ENCODE measurements around the gene NDUFAF8. TPM values are rescaled to one million over a fixed set of nuclear protein-coding genes. Genes with fewer than 3 reads are reported as not detected.

NDUFAF8 gene
- total and polyA plus RNA-seq, 7 experiments from 2014 or later: 34.2 to 85.9 (median 45.1) TPM

- ChIA-PET POLR2A (no interaction called here), CTCF (no interaction called here)
- DNase-seq: no peak
- no peaks in the 10 kb centered on the region for H3K4me1 ChIP-seq (ENCODE audit: control insufficient read depth in 2 of 2, insufficient read depth in 2 of 2, low read length in 2 of 2)
- Mint-ChIP-seq H3K27me3 (no peaks in the 10 kb centered on the region), H3K27ac (no peak overlapping the region), H3K4me3 (no peak overlapping the region), H3K9me3 (no peaks in the 10 kb centered on the region), H3K36me3 (no peaks in the 10 kb centered on the region), H3K4me1 (no peaks in the 10 kb centered on the region)
- H3K9me3 ChIP-seq (ENCODE audit: control insufficient read depth in 2 of 3, low read length in 3 of 3): no peaks in the 10 kb centered on the region
- no peak overlapping the region for H3K27ac ChIP-seq (ENCODE audit: low read depth, low read length)
- no peak for ATAC-seq
- intact Hi-C loops (cut with micrococcal nuclease): no loop called here
- H3K4me3 ChIP-seq (ENCODE audit: low read length): no peak overlapping the region
- H3K27me3 ChIP-seq (ENCODE audit: control insufficient read depth in 2 of 2, insufficient read depth in 2 of 2, low read length in 2 of 2): no peaks in the 10 kb centered on the region
- peaks cover 0 to 20% (median 0%) of the 10 kb centered on the region in 3 experiments for H3K36me3 ChIP-seq (ENCODE audit: control insufficient read depth in 2 of 3, insufficient read depth in 3 of 3, low read length in 3 of 3)
Observed at GRCh38 chr17:81193051-81193410, 46.1 kb upstream of the NDUFAF8 start.

- intact Hi-C loops (cut with micrococcal nuclease): no loop called here
- DNase-seq (no peak), ATAC-seq (no peak)
- Mint-ChIP-seq H3K9me3 (no peaks in the 10 kb centered on the region), H3K27ac (no peak overlapping the region), H3K27me3 (no peaks in the 10 kb centered on the region), H3K36me3 (no peaks in the 10 kb centered on the region), H3K4me1 (no peaks in the 10 kb centered on the region), H3K4me3 (no peak overlapping the region)
- no peaks in the 10 kb centered on the region for H3K4me1 ChIP-seq (ENCODE audit: control insufficient read depth in 2 of 2, insufficient read depth in 2 of 2, low read length in 2 of 2)
- CTCF ChIA-PET: no interaction called here
- H3K27ac ChIP-seq (ENCODE audit: low read depth, low read length): no peak overlapping the region
- H3K27me3 ChIP-seq (ENCODE audit: control insufficient read depth in 2 of 2, insufficient read depth in 2 of 2, low read length in 2 of 2): no peaks in the 10 kb centered on the region
- no peaks in the 10 kb centered on the region for H3K9me3 ChIP-seq (ENCODE audit: control insufficient read depth in 2 of 3, low read length in 3 of 3)
- POLR2A ChIA-PET: no interaction called here
- peaks cover 0 to 26% (median 0%) of the 10 kb centered on the region in 3 experiments for H3K36me3 ChIP-seq (ENCODE audit: control insufficient read depth in 2 of 3, insufficient read depth in 3 of 3, low read length in 3 of 3)
- H3K4me3 ChIP-seq (ENCODE audit: low read length): no peak overlapping the region
Observed at GRCh38 chr17:81193470-81194224, 45.5 kb upstream of the NDUFAF8 start.

DNA sequence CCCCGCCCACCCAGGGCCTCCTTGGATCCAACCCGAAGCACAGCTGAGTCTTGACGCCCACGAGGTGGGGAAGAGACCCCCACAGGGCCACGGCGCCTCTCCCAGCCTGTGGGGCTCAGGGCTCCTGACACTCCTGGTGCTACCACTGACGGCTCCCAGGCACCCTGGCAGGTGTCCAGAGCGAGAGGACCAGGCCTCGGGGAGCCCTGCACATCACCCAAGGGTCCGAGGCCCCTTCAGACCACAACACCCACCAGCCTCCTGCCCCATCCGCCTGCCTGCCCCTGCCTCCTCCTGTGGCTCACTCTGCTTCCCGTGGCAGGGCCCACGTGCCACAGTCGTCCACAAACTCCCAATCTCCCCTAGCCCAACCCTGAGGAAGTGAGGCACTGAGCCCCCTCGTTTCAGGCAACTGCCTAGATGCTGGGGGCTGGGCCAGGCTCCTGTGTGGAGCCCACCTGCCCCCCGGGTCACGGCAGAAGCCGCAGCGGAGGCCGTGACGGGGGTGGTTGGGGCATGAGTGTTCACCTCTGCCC lies 44.8 kb upstream of the NDUFAF8 start:
- POLR2A ChIA-PET: no interaction called here
- H3K4me3 Mint-ChIP-seq: no peak overlapping the region
- no peak overlapping the region for H3K27ac Mint-ChIP-seq
- Histone ChIP-seq H3K4me3 (ENCODE audit: low read length) (no peak overlapping the region), H3K27ac (ENCODE audit: low read depth, low read length) (no peak overlapping the region), H3K36me3 (ENCODE audit: control insufficient read depth in 2 of 3, insufficient read depth in 3 of 3, low read length in 3 of 3) (peaks cover 0 to 32% (median 0%) of the 10 kb centered on the region in 3 experiments), H3K27me3 (ENCODE audit: control insufficient read depth in 2 of 2, insufficient read depth in 2 of 2, low read length in 2 of 2) (no peaks in the 10 kb centered on the region), H3K9me3 (ENCODE audit: control insufficient read depth in 2 of 3, low read length in 3 of 3) (no peaks in the 10 kb centered on the region), H3K4me1 (ENCODE audit: control insufficient read depth in 2 of 2, insufficient read depth in 2 of 2, low read length in 2 of 2) (no peaks in the 10 kb centered on the region)
- H3K36me3 Mint-ChIP-seq: no peaks in the 10 kb centered on the region
- no peak for DNase-seq
- CTCF ChIA-PET: no interaction called here
- H3K4me1 Mint-ChIP-seq: no peaks in the 10 kb centered on the region
- no peak for ATAC-seq
- no peaks in the 10 kb centered on the region for H3K9me3 Mint-ChIP-seq
- no peaks in the 10 kb centered on the region for H3K27me3 Mint-ChIP-seq
- intact Hi-C loops (cut with micrococcal nuclease): no loop called here

GRCh38 chr17:81194941-81195901 lies 43.9 kb upstream of the NDUFAF8 start:
- no peaks in the 10 kb centered on the region for H3K9me3 ChIP-seq (ENCODE audit: control insufficient read depth in 2 of 3, low read length in 3 of 3)
- peaks cover 0 to 33% (median 0%) of the 10 kb centered on the region in 3 experiments for H3K36me3 ChIP-seq (ENCODE audit: control insufficient read depth in 2 of 3, insufficient read depth in 3 of 3, low read length in 3 of 3)
- CTCF ChIA-PET: no interaction called here
- H3K27ac Mint-ChIP-seq: no peak overlapping the region
- no peaks in the 10 kb centered on the region for H3K4me1 Mint-ChIP-seq
- H3K27me3 Mint-ChIP-seq: no peaks in the 10 kb centered on the region
- H3K27me3 ChIP-seq (ENCODE audit: control insufficient read depth in 2 of 2, insufficient read depth in 2 of 2, low read length in 2 of 2): no peaks in the 10 kb centered on the region
- no peaks in the 10 kb centered on the region for H3K4me1 ChIP-seq (ENCODE audit: control insufficient read depth in 2 of 2, insufficient read depth in 2 of 2, low read length in 2 of 2)
- DNase-seq: no peak
- H3K27ac ChIP-seq (ENCODE audit: low read depth, low read length): no peak overlapping the region
- no peak for ATAC-seq
- POLR2A ChIA-PET: no interaction called here
- intact Hi-C loops (cut with micrococcal nuclease): no loop called here
- no peak overlapping the region for H3K4me3 Mint-ChIP-seq
- no peaks in the 10 kb centered on the region for H3K9me3 Mint-ChIP-seq
- no peaks in the 10 kb centered on the region for H3K36me3 Mint-ChIP-seq
- H3K4me3 ChIP-seq (ENCODE audit: low read length): no peak overlapping the region

DNA sequence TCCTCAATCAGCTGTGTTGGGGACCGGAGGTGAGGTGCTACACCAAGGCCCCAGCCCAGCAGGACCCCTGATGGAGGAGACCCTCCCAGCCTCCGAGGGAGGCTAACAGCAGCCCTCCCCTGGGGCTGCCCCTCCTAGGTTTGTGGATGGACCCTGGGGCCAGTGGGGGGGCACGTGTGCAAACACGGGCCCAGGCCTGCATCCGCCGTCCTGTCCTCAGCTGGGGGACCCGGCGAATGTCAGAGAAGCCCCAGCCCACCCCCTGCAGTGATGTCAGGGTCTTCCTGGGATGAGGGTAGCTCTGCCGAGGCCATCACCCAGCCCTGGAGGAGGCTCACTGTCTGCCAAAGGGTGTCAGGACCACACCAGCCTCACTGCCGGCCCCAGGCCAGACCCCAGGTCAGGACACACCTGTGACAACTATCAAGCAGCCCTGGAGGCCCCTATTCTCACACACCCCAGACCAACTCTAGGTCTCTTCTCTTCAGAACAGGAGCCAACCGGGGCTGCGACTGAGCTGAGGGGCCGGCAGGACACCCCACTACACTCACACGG lies 43.1 kb upstream of the NDUFAF8 start:
- H3K4me3 ChIP-seq (ENCODE audit: low read length): no peak overlapping the region
- H3K4me3 Mint-ChIP-seq: no peak overlapping the region
- no peak overlapping the region for H3K27ac ChIP-seq (ENCODE audit: low read depth, low read length)
- intact Hi-C loops (cut with micrococcal nuclease): no loop called here
- no peaks in the 10 kb centered on the region for H3K4me1 ChIP-seq (ENCODE audit: control insufficient read depth in 2 of 2, insufficient read depth in 2 of 2, low read length in 2 of 2)
- H3K27me3 ChIP-seq (ENCODE audit: control insufficient read depth in 2 of 2, insufficient read depth in 2 of 2, low read length in 2 of 2): no peaks in the 10 kb centered on the region
- ChIA-PET CTCF (no interaction called here), POLR2A (no interaction called here)
- no peaks in the 10 kb centered on the region for H3K27me3 Mint-ChIP-seq
- H3K4me1 Mint-ChIP-seq: no peaks in the 10 kb centered on the region
- no peaks in the 10 kb centered on the region for H3K9me3 ChIP-seq (ENCODE audit: control insufficient read depth in 2 of 3, low read length in 3 of 3)
- H3K9me3 Mint-ChIP-seq: no peaks in the 10 kb centered on the region
- ATAC-seq (no peak), DNase-seq (no peak)
- H3K27ac Mint-ChIP-seq: no peak overlapping the region
- H3K36me3 Mint-ChIP-seq: peaks cover 0 to 3% (median 0%) of the 10 kb centered on the region in 5 donors
- H3K36me3 ChIP-seq (ENCODE audit: control insufficient read depth in 2 of 3, insufficient read depth in 3 of 3, low read length in 3 of 3): peaks cover 0 to 29% (median 0%) of the 10 kb centered on the region in 3 experiments

DNA sequence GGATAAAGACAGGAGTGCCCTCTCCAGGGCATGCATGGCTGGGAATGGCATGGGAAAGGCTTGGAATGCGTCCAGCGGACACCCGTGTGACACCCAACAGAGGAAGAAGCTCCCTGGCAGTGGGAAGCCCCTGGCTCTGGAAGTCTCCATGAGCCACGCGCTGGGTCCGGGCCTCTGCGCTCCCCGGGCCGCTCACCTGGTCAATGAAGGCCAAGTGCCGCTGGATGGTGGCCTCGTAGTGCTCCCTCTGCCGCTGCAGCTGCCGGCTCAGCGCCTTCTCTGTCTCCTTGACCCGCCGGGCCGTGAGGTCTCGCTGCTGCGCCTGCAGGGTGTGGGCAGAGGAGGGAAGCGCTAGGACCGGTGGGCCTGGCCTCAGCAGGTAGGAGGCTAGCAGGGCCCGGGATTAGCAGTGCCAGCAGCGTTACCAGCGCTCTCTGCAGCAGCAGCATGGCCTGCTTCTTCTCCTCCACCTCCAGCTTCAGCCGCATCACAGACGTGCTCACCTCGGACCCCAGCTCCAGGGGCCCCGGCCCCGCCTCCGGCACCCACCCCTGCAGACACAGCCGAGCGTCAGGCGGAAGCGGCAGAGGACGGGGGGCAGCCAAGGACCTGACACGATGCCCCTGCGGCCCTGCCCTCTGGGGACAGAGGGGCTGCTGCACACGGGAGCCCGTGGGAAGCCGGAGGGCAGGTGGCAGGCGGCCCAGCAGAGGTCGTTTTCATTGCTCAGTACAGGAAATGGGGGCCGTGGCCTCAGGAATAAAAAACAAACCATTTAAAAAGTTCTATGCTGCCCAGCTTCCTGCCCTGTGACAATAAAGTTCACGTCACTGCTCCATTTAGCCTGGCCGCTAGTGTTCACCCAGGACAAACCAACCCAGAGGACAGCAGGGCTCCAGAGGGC lies 42.4 kb upstream of the NDUFAF8 start:
- H3K4me1 Mint-ChIP-seq: no peaks in the 10 kb centered on the region
- peaks cover 0 to 31% (median 0%) of the 10 kb centered on the region in 3 experiments for H3K36me3 ChIP-seq (ENCODE audit: control insufficient read depth in 2 of 3, insufficient read depth in 3 of 3, low read length in 3 of 3)
- no peak overlapping the region for H3K27ac Mint-ChIP-seq
- no peaks in the 10 kb centered on the region for H3K4me1 ChIP-seq (ENCODE audit: control insufficient read depth in 2 of 2, insufficient read depth in 2 of 2, low read length in 2 of 2)
- no peak overlapping the region for H3K27ac ChIP-seq (ENCODE audit: low read depth, low read length)
- no peak for DNase-seq
- ChIA-PET CTCF (no interaction called here), POLR2A (no interaction called here)
- H3K4me3 ChIP-seq (ENCODE audit: low read length): no peak overlapping the region
- intact Hi-C loops (cut with micrococcal nuclease): no loop called here
- H3K9me3 Mint-ChIP-seq: no peaks in the 10 kb centered on the region
- no peaks in the 10 kb centered on the region for H3K9me3 ChIP-seq (ENCODE audit: control insufficient read depth in 2 of 3, low read length in 3 of 3)
- no peak overlapping the region for H3K4me3 Mint-ChIP-seq
- peaks cover 0 to 3% (median 0%) of the 10 kb centered on the region in 5 donors for H3K36me3 Mint-ChIP-seq
- no peak for ATAC-seq
- H3K27me3 Mint-ChIP-seq: no peaks in the 10 kb centered on the region
- no peaks in the 10 kb centered on the region for H3K27me3 ChIP-seq (ENCODE audit: control insufficient read depth in 2 of 2, insufficient read depth in 2 of 2, low read length in 2 of 2)
